Activated CD4-positive, alpha-beta memory T cell treated with anti-CD3 and anti-CD28 coated beads, Interleukin-2, amount 10 ng/mL, durations not matched to agents 7 days and 5 days (primary cell): ENCODE data around the gene ANO9. TPM values are rescaled to one million over a fixed set of nuclear protein-coding genes. Genes with fewer than 3 reads are reported as not detected.
A peak's percentile ranks its signal among the peaks of the same experiment; 100 is the strongest.

Experiments used
- CTCF ChIA-PET: fragments of 350-600 bp; sonication (Branson Sonifier 250); formaldehyde crosslinking; loops from one replicate; lab custom pipeline; 2021; ENCODE audit warnings: antibody characterized with exemption, inconsistent platforms; lab: Charles Lee
- POLR2A ChIA-PET: fragments of 350-600 bp; sonication (Branson Sonifier 250); formaldehyde crosslinking; loops from one replicate; lab custom pipeline; 2021; ENCODE audit warnings: antibody characterized with exemption; lab: Charles Lee
- DNase-seq: peaks from one replicate; pipeline ENCODE4 v3.0.0-alpha.2; 2020
- H3K27ac Mint-ChIP-seq: one replicate; pipeline ENCODE4 v1.8.0; 2021; ENCODE audit warnings: mild to moderate bottlenecking, mixed read lengths
- H3K27me3 Mint-ChIP-seq: one replicate; pipeline ENCODE4 v1.8.0; 2021; ENCODE audit warnings: mixed read lengths
- H3K36me3 Mint-ChIP-seq: one replicate; pipeline ENCODE4 v1.8.0; 2021; ENCODE audit warnings: low read depth, mixed read lengths
- H3K4me1 Mint-ChIP-seq: one replicate; pipeline ENCODE4 v1.8.0; 2021; ENCODE audit warnings: mixed read lengths
- H3K4me3 Mint-ChIP-seq: one replicate; pipeline ENCODE4 v1.8.0; 2021; ENCODE audit warnings: mild to moderate bottlenecking, mixed read lengths
- H3K9me3 Mint-ChIP-seq: one replicate; pipeline ENCODE4 v1.8.0; 2021; ENCODE audit warnings: mixed read lengths
- total RNA-seq, 2 experiments: library from RNA; stranded (reverse); gene quantifications; one replicate each; pipeline ENCODE4 v1.2.3, GENCODE V29; 2021

ANO9 gene
- total RNA-seq, 2 experiments from 2014 or later, result 69.2 to 73.5 TPM

DNA sequence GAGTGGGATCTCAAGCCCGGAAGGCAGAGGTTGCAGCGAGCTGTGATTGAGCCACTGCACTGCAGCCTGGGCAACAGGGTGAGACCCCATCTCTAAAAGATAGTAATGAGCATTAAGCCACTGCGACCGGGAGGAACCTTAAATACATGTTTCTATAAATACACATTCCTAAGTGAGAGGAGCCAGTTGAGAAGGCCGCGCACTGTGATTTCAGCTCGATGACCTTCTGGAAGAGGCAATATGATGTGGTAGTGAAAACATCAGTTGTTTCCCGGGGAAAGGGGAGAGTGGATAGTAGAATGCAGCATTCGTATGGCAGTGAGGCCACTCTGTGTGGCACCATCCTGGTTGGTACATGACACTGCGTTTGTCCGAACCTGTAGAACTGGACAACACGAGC, 26.2 kb upstream of the ANO9 start:
- Mint-ChIP-seq H3K9me3 (no peaks in the 10 kb centered on the region), H3K4me3 (no peak overlapping the region), H3K36me3 (no peaks in the 10 kb centered on the region), H3K27me3 (no peaks in the 10 kb centered on the region), H3K4me1 (no peaks in the 10 kb centered on the region), H3K27ac (no peak overlapping the region)
- no peak for DNase-seq
- POLR2A ChIA-PET, result no interaction called here
- CTCF ChIA-PET, result no interaction called here

- H3K36me3 Mint-ChIP-seq, result no peaks in the 10 kb centered on the region
- POLR2A ChIA-PET, result no interaction called here
- H3K27ac Mint-ChIP-seq, result no peak overlapping the region
- H3K9me3 Mint-ChIP-seq, result no peaks in the 10 kb centered on the region
- H3K27me3 Mint-ChIP-seq, result no peaks in the 10 kb centered on the region
- no peak for DNase-seq
- no peak overlapping the region for H3K4me3 Mint-ChIP-seq
- CTCF ChIA-PET, result no interaction called here
- no peaks in the 10 kb centered on the region for H3K4me1 Mint-ChIP-seq
Observed at GRCh38 chr11:465896-466530, 24.2 kb upstream of the ANO9 start.

GRCh38 chr11:464316-464715, 22.5 kb upstream of the ANO9 start:
- Mint-ChIP-seq H3K4me3 (no peak overlapping the region), H3K4me1 (peaks cover 1% of the 10 kb centered on the region), H3K9me3 (no peaks in the 10 kb centered on the region), H3K36me3 (no peaks in the 10 kb centered on the region), H3K27ac (no peak overlapping the region), H3K27me3 (no peaks in the 10 kb centered on the region)
- CTCF ChIA-PET, result no interaction called here
- POLR2A ChIA-PET, result no interaction called here
- DNase-seq, result no peak

DNA sequence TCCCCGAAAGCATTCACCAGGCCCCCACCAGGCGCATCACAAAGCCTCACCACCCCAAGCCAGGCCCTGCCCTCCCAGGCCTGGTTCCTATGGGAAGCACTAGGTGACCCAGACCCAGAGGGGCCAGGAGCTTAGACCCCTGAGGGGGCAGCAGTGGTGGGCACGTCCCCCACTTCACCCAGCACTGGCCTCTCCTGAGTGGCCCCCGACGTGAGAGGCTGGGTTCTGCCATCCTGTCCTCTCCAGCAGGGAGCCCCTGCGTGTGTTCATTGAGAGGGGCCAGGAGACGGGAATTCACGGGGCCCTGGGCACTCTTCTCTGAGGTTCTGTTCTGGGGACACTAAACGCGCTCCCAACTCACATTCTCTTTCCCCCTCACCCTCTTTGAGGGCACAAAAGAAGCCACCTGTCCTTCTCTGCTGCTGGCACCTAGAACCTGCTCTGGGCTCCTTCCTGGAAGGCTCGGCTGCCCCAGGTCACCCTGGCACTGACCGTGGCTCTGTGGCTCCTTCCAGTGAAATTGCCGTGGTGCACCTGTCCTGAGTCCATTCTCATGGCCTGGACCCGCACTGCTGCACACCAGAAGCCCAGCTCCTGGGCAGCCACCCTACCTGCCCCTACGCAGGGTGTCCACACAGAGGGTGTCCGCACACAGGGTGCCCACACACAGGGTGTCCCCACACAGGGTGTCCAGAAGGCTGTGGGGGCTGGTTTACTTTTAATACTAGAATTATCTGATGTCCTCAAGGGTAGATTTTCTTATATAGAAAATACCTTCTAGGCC, 20.5 kb upstream of the ANO9 start:
- Mint-ChIP-seq H3K36me3 (no peaks in the 10 kb centered on the region), H3K27ac (no peak overlapping the region), H3K27me3 (no peaks in the 10 kb centered on the region), H3K4me1 (peaks cover 8% of the 10 kb centered on the region), H3K9me3 (no peaks in the 10 kb centered on the region), H3K4me3 (no peak overlapping the region)
- ChIA-PET CTCF (interaction anchor here (0.7 kb wide), 1 partner anchor 10 kb away, joined by 3 read pairs; no protein-coding TSS in a partner anchor), POLR2A (no interaction called here)
- no peak for DNase-seq

- POLR2A ChIA-PET, result interaction anchor here (0.9 kb wide), 1 partner anchor 12 kb away, joined by 3 read pairs; no protein-coding TSS in a partner anchor
- no peak for DNase-seq
- Mint-ChIP-seq H3K36me3 (peaks cover under 1% of the 10 kb centered on the region), H3K27ac (no peak overlapping the region), H3K9me3 (no peaks in the 10 kb centered on the region), H3K4me3 (no peak overlapping the region), H3K4me1 (peaks cover 15% of the 10 kb centered on the region), H3K27me3 (no peaks in the 10 kb centered on the region)
- CTCF ChIA-PET, result no interaction called here
Observed at GRCh38 chr11:461626-462025, 19.8 kb upstream of the ANO9 start.

GRCh38 chr11:460331-461199, 18.8 kb upstream of the ANO9 start:
- Mint-ChIP-seq H3K27me3 (no peaks in the 10 kb centered on the region), H3K27ac (no peak overlapping the region), H3K4me1 (peaks cover 26% of the 10 kb centered on the region), H3K36me3 (peaks cover 7% of the 10 kb centered on the region), H3K4me3 (no peak overlapping the region), H3K9me3 (no peaks in the 10 kb centered on the region)
- POLR2A ChIA-PET, result interaction anchor here (0.9 kb wide), 1 partner anchor 11 kb away, joined by 3 read pairs; no protein-coding TSS in a partner anchor
- DNase-seq, result no peak
- CTCF ChIA-PET, result no interaction called here

GRCh38 chr11:459511-460220, 17.9 kb upstream of the ANO9 start:
- ChIA-PET POLR2A (no interaction called here), CTCF (no interaction called here)
- H3K4me1 Mint-ChIP-seq, result peaks cover 31% of the 10 kb centered on the region
- H3K36me3 Mint-ChIP-seq, result peaks cover 8% of the 10 kb centered on the region
- H3K27me3 Mint-ChIP-seq, result no peaks in the 10 kb centered on the region
- no peaks in the 10 kb centered on the region for H3K9me3 Mint-ChIP-seq
- no peak for DNase-seq
- no peak overlapping the region for H3K4me3 Mint-ChIP-seq
- no peak overlapping the region for H3K27ac Mint-ChIP-seq

GRCh38 chr11:457111-457760, 15.4 kb upstream of the ANO9 start:
- CTCF ChIA-PET, result interaction anchor here (0.9 to 1.4 kb wide), 3 partner anchors 9 to 49 kb away, joined by 3 to 7 read pairs (median 3); partner anchors contain the start of gene RNH1
- H3K27me3 Mint-ChIP-seq, result no peaks in the 10 kb centered on the region
- H3K9me3 Mint-ChIP-seq, result no peaks in the 10 kb centered on the region
- DNase-seq, result no peak
- peak overlapping the region; percentile 6 for H3K4me3 Mint-ChIP-seq
- peak overlapping the region; percentile 71 for H3K27ac Mint-ChIP-seq
- peaks cover 37% of the 10 kb centered on the region for H3K4me1 Mint-ChIP-seq
- H3K36me3 Mint-ChIP-seq, result peaks cover 22% of the 10 kb centered on the region
- POLR2A ChIA-PET, result interaction anchor here (1.0 to 1.3 kb wide), 4 partner anchors 17 to 52 kb away, joined by 3 to 4 read pairs (median 4); no protein-coding TSS in a partner anchor

GRCh38 chr11:456533-456932, 14.7 kb upstream of the ANO9 start:
- DNase-seq, result peak; percentile 63
- peaks cover 24% of the 10 kb centered on the region for H3K36me3 Mint-ChIP-seq
- POLR2A ChIA-PET, result interaction anchor here (1.0 to 1.3 kb wide), 4 partner anchors 17 to 53 kb away, joined by 3 to 4 read pairs (median 4); no protein-coding TSS in a partner anchor
- no peaks in the 10 kb centered on the region for H3K9me3 Mint-ChIP-seq
- H3K4me1 Mint-ChIP-seq, result peaks cover 41% of the 10 kb centered on the region
- H3K27ac Mint-ChIP-seq, result peak overlapping the region; percentile 71
- peak overlapping the region; percentile 6 for H3K4me3 Mint-ChIP-seq
- CTCF ChIA-PET, result interaction anchor here (0.9 to 1.4 kb wide), 4 partner anchors 8 to 50 kb away, joined by 3 to 7 read pairs (median 4); partner anchors contain the start of gene RNH1
- H3K27me3 Mint-ChIP-seq, result no peaks in the 10 kb centered on the region

- no peaks in the 10 kb centered on the region for H3K9me3 Mint-ChIP-seq
- no peak overlapping the region for H3K27ac Mint-ChIP-seq
- H3K36me3 Mint-ChIP-seq, result peaks cover 29% of the 10 kb centered on the region
- H3K4me3 Mint-ChIP-seq, result no peak overlapping the region
- CTCF ChIA-PET, result interaction anchor here (1.0 to 1.4 kb wide), 2 partner anchors 7 to 10 kb away, joined by 6 to 7 read pairs; no protein-coding TSS in a partner anchor
- no peak for DNase-seq
- POLR2A ChIA-PET, result interaction anchor here (1.1 kb wide), 1 partner anchor 16 kb away, joined by 4 read pairs; no protein-coding TSS in a partner anchor
- H3K4me1 Mint-ChIP-seq, result peaks cover 48% of the 10 kb centered on the region
- H3K27me3 Mint-ChIP-seq, result no peaks in the 10 kb centered on the region
Observed at GRCh38 chr11:455566-456147, 13.8 kb upstream of the ANO9 start.

DNA sequence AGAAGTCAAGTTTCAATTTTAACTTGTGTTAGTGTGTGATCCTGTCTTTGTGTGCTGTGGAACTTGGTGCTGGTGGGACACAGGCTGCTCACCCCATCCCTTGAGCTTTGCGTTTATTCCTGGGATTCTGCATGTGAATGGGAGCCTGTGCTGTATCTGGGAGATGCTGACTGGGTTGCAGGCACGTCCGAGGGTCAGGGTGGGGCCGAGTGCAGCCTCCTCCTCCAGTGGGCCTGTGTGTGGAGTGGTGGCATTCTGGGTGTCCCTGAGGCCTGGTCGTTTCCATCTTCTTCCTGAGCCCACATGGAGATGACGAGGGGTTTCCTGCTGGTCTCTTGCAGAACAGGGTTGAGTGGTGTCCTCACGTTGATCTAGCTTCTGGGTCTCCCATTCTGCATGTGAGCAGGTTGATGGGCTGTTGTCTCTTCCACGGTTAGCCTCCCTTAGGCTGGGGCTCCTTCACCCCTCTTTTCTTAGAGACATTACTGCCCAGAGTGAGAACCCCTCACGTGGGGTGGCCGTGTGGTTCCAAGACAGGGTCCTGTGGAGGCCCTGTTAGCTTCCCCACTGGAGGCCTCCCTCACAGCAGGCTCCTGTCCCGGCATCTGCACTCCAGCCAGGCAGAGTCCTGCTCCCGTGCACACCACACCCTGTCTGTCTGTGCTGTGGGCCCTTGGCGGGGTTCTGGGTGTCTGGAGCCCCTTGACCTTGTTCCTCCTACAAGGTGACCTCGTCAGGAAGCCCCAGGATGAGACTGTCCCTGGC, 13.2 kb upstream of the ANO9 start:
- ChIA-PET CTCF (no interaction called here), POLR2A (no interaction called here)
- H3K4me1 Mint-ChIP-seq, result peaks cover 49% of the 10 kb centered on the region
- H3K27me3 Mint-ChIP-seq, result no peaks in the 10 kb centered on the region
- no peak for DNase-seq
- H3K9me3 Mint-ChIP-seq, result no peaks in the 10 kb centered on the region
- no peak overlapping the region for H3K27ac Mint-ChIP-seq
- H3K36me3 Mint-ChIP-seq, result peaks cover 29% of the 10 kb centered on the region
- H3K4me3 Mint-ChIP-seq, result no peak overlapping the region
